ENCODE data around the gene SHB.
A peak's percentile ranks its signal among the peaks of the same experiment; 100 is the strongest.

Gene SHB, protein sequence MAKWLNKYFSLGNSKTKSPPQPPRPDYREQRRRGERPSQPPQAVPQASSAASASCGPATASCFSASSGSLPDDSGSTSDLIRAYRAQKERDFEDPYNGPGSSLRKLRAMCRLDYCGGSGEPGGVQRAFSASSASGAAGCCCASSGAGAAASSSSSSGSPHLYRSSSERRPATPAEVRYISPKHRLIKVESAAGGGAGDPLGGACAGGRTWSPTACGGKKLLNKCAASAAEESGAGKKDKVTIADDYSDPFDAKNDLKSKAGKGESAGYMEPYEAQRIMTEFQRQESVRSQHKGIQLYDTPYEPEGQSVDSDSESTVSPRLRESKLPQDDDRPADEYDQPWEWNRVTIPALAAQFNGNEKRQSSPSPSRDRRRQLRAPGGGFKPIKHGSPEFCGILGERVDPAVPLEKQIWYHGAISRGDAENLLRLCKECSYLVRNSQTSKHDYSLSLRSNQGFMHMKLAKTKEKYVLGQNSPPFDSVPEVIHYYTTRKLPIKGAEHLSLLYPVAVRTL

GRCh38 chr9:38068701-38069628 is at the start of gene SHB:
Gene SHB, minus strand, starts transcription at chr9:38069227. Its CDS starts 582 bp downstream, at chr9:38068645.
- peak; percentile 75 for DNase-seq

- DNase-seq, result no peak
Observed at GRCh38 chr9:38117651-38118050, 48.6 kb upstream of the SHB start.

GRCh38 chr9:38114905-38115304 is 45.9 kb upstream of the SHB start:
- no peak for DNase-seq

DNA sequence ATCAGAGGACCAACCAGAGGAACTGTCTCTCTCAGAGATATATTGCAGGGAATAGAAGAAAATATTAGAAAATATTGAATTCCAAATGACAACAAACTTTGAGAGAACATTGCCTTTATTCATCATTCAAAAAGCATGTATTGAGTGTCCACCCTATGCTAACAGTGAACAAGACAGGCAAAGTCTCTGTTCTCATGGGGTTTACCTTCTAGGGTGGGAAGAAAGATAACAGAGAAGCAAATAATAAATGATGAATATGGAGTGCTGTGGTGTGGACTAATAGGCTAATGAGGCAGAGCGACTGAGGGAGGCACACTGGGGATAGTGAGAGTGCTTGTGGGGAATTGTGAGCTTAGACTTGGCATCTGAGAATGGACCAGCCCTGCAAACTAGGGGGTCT is 43.4 kb upstream of the SHB start:
- DNase-seq, result no peak

- no peak for DNase-seq
Observed at GRCh38 chr9:38112049-38112448, 43.0 kb upstream of the SHB start.

- DNase-seq, result no peak
Observed at GRCh38 chr9:38110476-38110875, 41.4 kb upstream of the SHB start.

GRCh38 chr9:38109601-38110000 is 40.6 kb upstream of the SHB start:
- no peak for DNase-seq

DNA sequence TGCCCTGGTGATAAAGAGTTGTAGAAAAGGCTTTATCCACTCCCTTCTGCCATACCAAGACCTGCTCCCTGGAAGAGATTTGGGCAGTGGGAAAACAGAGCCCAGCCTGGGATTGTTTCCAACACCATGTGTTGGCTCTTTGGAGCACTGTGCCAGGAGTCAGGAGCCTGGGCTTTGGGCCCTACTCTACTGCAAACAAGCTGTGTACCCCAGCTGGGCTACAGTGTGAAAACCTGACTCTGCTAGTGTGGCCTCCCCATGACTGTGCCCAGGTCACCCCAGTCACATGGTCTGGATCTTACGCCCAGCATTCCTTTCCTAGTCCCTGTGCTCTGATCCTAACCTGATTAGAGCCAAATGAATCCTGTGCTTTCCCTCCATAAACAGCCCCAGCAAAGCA is 39.3 kb upstream of the SHB start:
- DNase-seq, result no peak

GRCh38 chr9:38107811-38108304 is 38.8 kb upstream of the SHB start:
- no peak for DNase-seq

DNA sequence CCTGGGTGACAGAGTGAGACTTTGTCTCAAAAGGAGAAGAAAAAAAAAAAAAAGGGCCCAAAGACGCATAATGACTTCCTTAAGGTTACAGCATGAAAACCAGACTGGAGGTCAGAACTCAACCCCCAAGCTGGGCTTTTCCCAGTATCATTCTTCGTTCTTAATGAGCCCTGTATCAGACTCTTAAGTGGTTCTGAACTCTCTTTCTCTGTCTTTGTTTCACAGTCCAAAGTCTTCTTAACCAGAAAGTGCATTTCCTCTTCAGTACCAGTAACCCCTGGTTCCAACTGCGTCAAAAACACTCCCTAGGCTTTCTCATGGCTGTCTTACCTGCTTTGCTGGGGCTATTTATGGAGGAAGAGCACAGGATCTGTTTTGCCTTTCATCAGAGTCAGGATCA is 38.4 kb upstream of the SHB start:
- no peak for DNase-seq

- DNase-seq, result no peak
Observed at GRCh38 chr9:38106488-38106887, 37.5 kb upstream of the SHB start.

DNA sequence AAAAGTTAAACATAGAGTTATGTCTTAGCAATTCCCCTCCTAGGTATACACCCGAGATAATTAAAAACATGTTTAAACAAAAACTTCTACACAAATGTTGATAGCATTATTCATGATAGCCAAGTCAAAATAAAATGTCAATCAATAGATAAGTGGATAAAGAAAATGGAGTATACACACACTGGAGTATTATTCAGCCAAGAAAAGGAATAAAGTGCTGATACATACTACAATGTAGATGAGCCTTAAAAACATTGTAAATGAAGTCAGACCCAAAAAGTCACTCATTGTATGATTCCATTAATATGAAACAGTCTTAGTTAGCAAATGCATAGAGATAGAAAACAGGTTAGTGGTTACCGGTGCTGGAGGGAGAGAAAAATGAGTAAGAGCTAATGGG is 34.3 kb upstream of the SHB start:
- DNase-seq, result no peak

- DNase-seq, result no peak
Observed at GRCh38 chr9:38101423-38101822, 32.4 kb upstream of the SHB start.

DNA sequence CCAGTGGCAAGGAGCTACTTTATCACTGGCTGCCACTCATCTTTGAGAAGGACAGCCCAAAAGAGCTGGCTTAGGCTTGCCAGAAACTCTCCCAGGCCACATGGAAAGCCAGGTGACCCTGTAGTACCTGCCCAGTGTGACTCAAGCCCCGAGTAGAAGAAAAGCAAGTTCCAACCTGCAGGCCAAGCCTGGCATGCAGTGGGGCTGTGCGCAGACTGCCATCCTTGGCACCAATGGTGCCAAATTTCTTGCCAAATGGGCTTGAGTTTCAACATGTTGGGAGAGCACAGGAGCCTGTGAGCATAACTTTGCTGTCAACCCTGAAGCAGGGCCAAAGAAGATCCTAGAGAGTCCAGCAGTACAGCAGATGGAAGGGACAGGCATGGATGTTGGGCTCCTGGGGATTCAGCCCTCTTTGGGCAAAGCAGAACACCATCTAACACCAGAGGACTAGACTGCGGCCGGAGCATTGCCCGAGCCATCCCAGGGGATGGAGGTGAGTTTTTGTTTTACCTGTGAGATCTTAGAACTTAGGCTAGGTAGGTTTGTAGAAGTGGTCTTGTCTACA is 27.3 kb upstream of the SHB start:
- no peak for DNase-seq

GRCh38 chr9:38094165-38094564 is 25.1 kb upstream of the SHB start:
- DNase-seq, result no peak

DNA sequence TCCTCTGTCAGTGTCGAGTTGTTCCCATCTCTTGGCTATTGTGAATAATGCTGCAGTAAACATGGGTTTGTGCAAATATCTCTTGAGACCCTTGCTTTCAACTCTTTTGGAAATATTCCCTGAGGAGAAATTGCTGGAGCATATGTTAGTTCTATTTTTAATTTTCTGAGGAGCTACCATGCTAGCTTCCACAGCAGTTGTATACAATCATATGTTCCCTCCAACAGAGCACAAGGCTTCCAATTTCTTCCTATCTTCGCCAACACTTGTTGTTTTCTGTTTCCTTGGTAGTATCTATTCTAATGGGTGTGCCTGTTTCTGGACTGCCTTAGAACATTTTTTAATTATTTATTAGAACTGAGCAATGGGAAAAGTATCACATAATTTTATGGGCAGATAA is 23.6 kb upstream of the SHB start:
- no peak for DNase-seq

- DNase-seq, result no peak
Observed at GRCh38 chr9:38092200-38092524, 23.1 kb upstream of the SHB start.

- DNase-seq, result no peak
Observed at GRCh38 chr9:38091310-38092199, 22.5 kb upstream of the SHB start.

DNA sequence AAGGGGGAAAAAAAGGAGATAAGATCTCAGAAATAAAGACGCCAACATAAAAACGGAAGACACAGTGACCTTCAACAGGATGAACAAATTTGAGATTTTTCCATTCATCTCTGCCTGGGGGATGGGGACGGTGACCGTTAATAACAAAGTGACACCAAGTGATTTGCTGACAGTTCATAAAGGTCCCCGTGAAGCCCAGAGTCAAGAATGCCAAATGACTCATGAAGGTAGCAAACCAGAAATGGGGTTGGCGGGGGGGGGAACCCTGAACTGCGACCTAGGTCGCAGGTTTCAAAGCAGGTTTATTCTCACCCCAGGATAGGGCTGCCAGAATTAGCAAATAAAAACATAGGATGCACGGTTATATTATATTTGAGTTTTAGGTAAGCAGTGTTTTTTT is 21.1 kb upstream of the SHB start:
- DNase-seq, result no peak

GRCh38 chr9:38089387-38090165 is 20.5 kb upstream of the SHB start:
- no peak for DNase-seq

Measured in activated CD4-positive, CD25-positive, alpha-beta regulatory T cell treated with anti-CD3 and anti-CD28 coated beads, Interleukin-2, amount 50 U/mL, for 72 hours (primary cell).